HL-60 (cell line): ENCODE results near the gene GPR31.
"Not testable (repeated sequence)": the region's sequence is repeated elsewhere in the genome, so short reads cannot be mapped to it uniquely, and the experiment has no call there.

ENCODE experiments used
- DNase-seq, 2 experiments: peaks; one replicate each; pipeline ENCODE4 v3.0.0-alpha.2; 2010 to 2020; ENCODE audit warnings: low read depth in 1 of 2, low spot score in 1 of 2
- H3K27ac ChIP-seq: fragments of 250-450 bp; sonication (Bioruptor Pico); replicated peaks from 2 replicates; pipeline ENCODE4 v1.5.1; 2020; ENCODE audit warnings: mild to moderate bottlenecking, moderate library complexity
- H3K27me3 ChIP-seq: fragments of 250-450 bp; sonication (Bioruptor Pico); 2 replicates; pipeline ENCODE4 v1.5.1; 2021; ENCODE audit warnings: mild to moderate bottlenecking, moderate library complexity; ENCODE audit not compliant: insufficient read depth, poor library complexity, severe bottlenecking
- H3K4me3 ChIP-seq: replicated peaks from 2 replicates; pipeline ENCODE4 v1.5.1; 2011; ENCODE audit warnings: mild to moderate bottlenecking, control low read depth, low read length; ENCODE audit not compliant: insufficient read depth

The GPR31 gene

DNA sequence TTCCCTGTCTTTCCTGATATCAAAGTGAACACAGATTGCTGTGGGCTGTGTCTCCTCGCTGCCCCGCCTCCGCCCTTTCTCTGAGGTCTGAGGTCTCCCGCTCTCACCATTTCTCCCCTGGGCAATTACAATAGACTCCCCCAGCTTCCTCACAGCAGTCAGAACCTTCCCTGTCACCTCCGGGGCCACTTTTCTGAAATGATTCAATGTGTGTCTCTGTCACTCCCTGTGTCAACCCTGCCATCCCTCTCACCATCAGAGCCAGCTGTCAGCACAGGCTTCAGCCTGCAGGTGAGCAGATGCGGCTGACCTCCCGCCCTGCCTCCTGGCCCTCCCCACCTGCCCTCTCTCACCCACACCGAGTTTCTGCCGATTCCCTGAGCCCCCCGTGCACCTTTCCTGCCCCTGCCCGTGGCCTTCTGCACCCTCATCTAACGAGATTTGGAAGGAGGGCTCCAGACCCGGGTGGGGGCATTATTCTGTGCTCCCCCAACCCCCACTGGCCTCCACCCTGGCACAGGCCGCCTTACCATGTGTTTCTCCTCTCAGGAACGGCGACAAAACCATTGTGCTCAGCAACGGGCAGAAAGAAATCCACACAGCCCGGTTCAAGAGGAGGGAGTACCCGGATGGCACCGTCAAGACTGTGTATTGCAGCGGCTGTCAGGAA lies 38.3 kb upstream of the GPR31 start:
- H3K27ac ChIP-seq, H3K27me3 ChIP-seq, DNase-seq, H3K4me3 ChIP-seq: not testable (repeated sequence)

DNA sequence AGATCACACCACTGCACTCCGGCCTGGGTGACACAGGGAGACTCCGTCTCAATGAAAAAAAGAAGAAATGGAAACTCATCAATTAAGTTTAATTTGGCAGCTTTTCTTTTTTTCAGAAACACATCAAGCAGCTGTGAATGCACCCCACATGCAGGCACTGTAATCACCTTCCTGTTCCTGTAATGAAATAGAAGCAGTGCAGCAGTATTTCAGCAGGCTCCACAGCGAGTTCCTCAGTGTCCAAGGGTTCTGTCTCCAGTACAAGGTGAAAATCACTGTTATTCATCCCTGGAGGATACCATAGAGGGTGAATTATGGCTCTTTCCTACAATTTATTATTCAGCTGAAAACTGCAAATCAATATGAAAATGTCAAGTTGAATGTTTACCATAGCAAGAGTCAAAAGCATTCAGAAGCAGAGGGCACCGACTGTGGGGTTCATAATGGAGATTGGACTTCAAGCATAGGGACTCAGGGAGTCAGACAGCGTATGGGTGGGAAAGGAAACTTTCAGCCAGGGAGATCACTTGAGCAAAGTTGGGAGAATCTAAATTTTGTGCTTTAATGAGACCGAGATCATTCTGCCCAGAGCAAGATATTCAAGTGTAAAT lies 35.8 kb upstream of the GPR31 start:
- not testable (repeated sequence) for H3K27ac ChIP-seq, DNase-seq, H3K27me3 ChIP-seq, H3K4me3 ChIP-seq

GRCh38 chr6:167191043-167191583 lies 33.3 kb upstream of the GPR31 start:
- DNase-seq, H3K4me3 ChIP-seq, H3K27ac ChIP-seq, H3K27me3 ChIP-seq: not testable (repeated sequence)

GRCh38 chr6:167187275-167187674 lies 29.5 kb upstream of the GPR31 start:
- not testable (repeated sequence) for DNase-seq, H3K4me3 ChIP-seq, H3K27me3 ChIP-seq, H3K27ac ChIP-seq

- H3K27me3 ChIP-seq, DNase-seq, H3K4me3 ChIP-seq, H3K27ac ChIP-seq: not testable (repeated sequence)
These were observed 27.3 kb upstream of the GPR31 start for GRCh38 chr6:167185101-167185500.

GRCh38 chr6:167182913-167183314 lies 25.1 kb upstream of the GPR31 start:
- not testable (repeated sequence) for H3K4me3 ChIP-seq, H3K27me3 ChIP-seq, DNase-seq, H3K27ac ChIP-seq

DNA sequence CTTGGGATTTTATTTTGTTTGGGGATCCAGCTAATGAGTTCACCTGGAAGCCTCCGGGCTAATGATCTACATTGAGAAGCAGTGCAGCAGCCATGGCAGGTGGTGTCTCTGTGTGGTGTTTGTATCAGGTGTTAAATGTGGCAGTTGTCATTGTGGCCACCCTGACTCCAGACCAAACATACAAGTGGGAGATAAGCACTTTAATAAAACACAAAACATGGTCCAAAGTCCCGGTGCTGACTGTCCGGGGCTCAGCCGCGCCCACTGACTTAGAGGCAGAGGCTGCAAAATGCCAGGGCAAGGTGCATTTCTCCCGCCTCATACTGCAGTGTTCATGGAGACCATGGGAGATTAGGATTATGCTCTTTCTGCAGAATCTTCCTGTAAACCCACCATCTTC lies 23.6 kb upstream of the GPR31 start:
- not testable (repeated sequence) for H3K27me3 ChIP-seq, DNase-seq, H3K4me3 ChIP-seq, H3K27ac ChIP-seq

- not testable (repeated sequence) for DNase-seq, H3K27ac ChIP-seq, H3K4me3 ChIP-seq, H3K27me3 ChIP-seq
These were observed 22.3 kb upstream of the GPR31 start for GRCh38 chr6:167180086-167180485.

GRCh38 chr6:167178896-167179655 lies 21.3 kb upstream of the GPR31 start:
- H3K4me3 ChIP-seq, DNase-seq, H3K27me3 ChIP-seq, H3K27ac ChIP-seq: not testable (repeated sequence)

DNA sequence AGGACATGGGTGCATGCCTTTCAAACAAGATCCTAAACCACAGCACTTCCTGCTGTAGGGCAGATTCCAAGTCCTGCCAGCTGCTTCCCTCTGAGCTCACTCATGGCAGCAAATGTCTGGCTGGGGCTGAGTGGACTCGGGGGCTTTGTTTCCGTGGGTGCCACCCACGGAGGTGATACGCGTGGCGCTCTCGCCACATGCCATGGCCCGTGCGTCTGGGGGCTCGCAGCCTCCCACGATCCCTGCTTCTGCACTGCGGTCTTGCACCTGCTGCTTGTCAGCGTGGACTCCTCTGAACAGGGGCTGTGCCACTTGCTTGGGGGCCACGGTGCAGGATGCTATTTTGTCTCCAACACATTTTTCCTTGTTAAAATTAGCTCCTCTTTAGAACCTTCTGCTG lies 19.5 kb upstream of the GPR31 start:
- not testable (repeated sequence) for H3K27me3 ChIP-seq, H3K27ac ChIP-seq, H3K4me3 ChIP-seq, DNase-seq

DNA sequence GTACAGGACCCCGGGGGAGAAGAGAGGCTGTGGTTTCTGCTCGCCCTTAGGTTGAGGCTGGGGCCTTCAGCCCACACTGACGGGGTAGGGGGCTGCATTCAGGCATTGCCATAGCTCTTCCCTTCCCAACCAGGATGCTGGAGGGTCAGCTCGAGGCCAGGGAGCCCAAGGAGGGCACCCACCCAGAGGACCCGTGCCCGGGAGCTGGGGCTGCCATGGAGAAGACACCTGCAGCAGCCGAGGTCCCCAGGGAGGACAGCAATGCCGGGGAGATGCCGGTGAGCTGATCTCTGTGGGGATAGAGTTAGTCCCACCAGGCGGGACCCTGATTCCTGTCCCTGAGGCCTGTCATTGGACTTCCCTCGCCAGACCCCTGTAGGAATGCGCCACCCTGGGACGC lies 14.2 kb upstream of the GPR31 start:
- not testable (repeated sequence) for H3K27me3 ChIP-seq, H3K27ac ChIP-seq, DNase-seq, H3K4me3 ChIP-seq

- H3K27ac ChIP-seq, H3K27me3 ChIP-seq, H3K4me3 ChIP-seq, DNase-seq: not testable (repeated sequence)
These were observed 13.5 kb upstream of the GPR31 start for GRCh38 chr6:167171300-167171699.

DNA sequence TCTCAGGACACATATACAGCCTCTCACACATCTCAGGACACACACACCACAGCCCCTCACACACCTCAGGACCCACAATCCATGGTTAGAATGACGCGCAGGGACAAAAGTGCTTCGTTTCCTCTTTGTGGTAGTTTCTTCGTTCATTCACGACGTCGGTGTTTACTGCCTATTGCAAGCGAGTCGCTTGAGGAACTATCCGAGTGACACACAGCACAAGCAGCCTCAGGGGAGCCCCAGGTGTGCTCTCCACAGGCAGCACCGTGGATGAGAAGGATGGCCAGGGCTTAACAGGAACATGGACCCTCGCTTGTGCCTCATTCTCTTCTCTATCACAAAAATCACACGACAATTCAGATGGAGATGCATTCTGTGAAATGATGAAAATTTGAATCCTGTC lies 12.1 kb upstream of the GPR31 start:
- not testable (repeated sequence) for H3K27me3 ChIP-seq, DNase-seq, H3K27ac ChIP-seq, H3K4me3 ChIP-seq

DNA sequence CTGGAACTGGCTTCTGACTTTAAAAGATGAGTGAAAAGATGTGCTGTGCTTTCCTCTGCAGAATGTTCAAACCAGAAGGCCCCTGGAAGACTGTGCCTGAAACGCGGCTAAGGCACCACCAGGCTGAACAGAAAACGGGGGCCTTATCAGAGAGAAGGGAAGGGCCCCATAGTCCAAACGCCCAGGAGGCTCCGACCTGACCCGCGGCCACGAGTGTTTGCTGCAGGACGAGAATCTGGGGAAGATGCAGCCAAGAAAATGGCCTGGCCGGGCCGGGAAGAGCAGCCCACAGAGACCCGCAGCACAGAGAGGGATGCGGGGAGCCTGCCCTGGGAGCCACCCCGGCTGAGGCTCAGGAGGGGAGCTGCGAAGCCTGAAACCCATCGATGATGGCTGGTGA lies 10.5 kb upstream of the GPR31 start:
- not testable (repeated sequence) for DNase-seq, H3K27me3 ChIP-seq, H3K4me3 ChIP-seq, H3K27ac ChIP-seq

- not testable (repeated sequence) for DNase-seq, H3K27ac ChIP-seq, H3K27me3 ChIP-seq, H3K4me3 ChIP-seq
These were observed 9.9 kb upstream of the GPR31 start for GRCh38 chr6:167167699-167168098.
